SJCRH30 (cell line): ENCODE results near the gene NME4. TPM values are rescaled to one million over a fixed set of nuclear protein-coding genes. Genes with fewer than 3 reads are reported as not detected.

Experiments used
- DNase-seq, 2 experiments: peaks; one replicate each; pipeline ENCODE4 v3.0.0-alpha.2; 2015 to 2020
- H3K27ac ChIP-seq: fragments of 250-450 bp; sonication (Bioruptor Pico); 2 replicates; pipeline ENCODE4 v1.5.1; 2020; ENCODE audit warnings: mild to moderate bottlenecking, moderate library complexity
- H3K27me3 ChIP-seq: fragments of 250-450 bp; sonication (Bioruptor Pico); 2 replicates; pipeline ENCODE4 v1.5.1; 2020; ENCODE audit warnings: mild to moderate bottlenecking, moderate library complexity
- H3K36me3 ChIP-seq: fragments of 250-450 bp; sonication (Bioruptor Pico); 2 replicates; pipeline ENCODE4 v1.5.1; 2020; ENCODE audit warnings: mild to moderate bottlenecking, moderate library complexity
- H3K4me1 ChIP-seq: fragments of 250-450 bp; sonication (Bioruptor Pico); 2 replicates; pipeline ENCODE4 v1.5.1; 2020; ENCODE audit warnings: mild to moderate bottlenecking, moderate library complexity
- H3K4me3 ChIP-seq: fragments of 250-450 bp; sonication (Bioruptor Pico); 2 replicates; pipeline ENCODE4 v1.5.1; 2020; ENCODE audit warnings: mild to moderate bottlenecking, moderate library complexity
- H3K9me3 ChIP-seq: fragments of 250-450 bp; sonication (Bioruptor Pico); replicated peaks from 2 replicates; pipeline ENCODE4 v1.5.1; 2020; ENCODE audit warnings: mild to moderate bottlenecking, moderate library complexity
- total RNA-seq: library from RNA; depleted of rRNA; stranded (reverse); fragments of >200 nt; shearing (Covaris generic); gene quantifications from 2 replicates; pipeline ENCODE4 v1.2.3, GENCODE V29; 2014; rRNA removed

The NME4 gene
- total RNA-seq, 1 experiment from 2014 or later = 140 TPM

- no peaks in the 10 kb centered on the region for H3K27me3 ChIP-seq
- H3K27ac ChIP-seq = no peak overlapping the region
- peaks cover 3% of the 10 kb centered on the region for H3K36me3 ChIP-seq
- no peak overlapping the region for H3K4me3 ChIP-seq
- no peak for DNase-seq
- H3K4me1 ChIP-seq = peaks cover 40% of the 10 kb centered on the region
- H3K9me3 ChIP-seq = no peaks in the 10 kb centered on the region
These were observed 46.0 kb downstream of the NME4 start for GRCh38 chr16:442976-443375.

DNA sequence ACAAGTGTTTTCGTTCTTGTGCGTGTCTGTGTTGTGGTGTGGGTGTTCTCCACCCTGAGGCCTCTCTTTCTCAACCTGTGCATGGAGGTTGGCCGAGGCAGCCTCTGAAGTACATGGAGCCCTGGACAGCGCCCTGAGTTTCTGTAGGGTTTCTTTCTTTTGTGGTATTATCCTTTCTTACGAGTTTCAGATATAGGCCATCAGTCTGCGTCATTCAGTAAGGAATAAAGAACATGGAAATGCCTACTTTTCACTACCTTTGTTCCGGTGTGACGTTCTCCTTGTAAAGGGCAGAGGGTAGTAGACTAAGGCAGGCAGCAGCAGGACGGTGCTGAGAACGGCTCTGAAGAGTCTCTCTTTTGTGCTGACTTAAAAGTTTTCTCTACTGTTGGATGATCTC lies 47.0 kb downstream of the NME4 start:
- peaks cover 37% of the 10 kb centered on the region for H3K4me1 ChIP-seq
- DNase-seq = no peak
- no peak overlapping the region for H3K27ac ChIP-seq
- no peak overlapping the region for H3K4me3 ChIP-seq
- H3K9me3 ChIP-seq = no peaks in the 10 kb centered on the region
- peaks cover 3% of the 10 kb centered on the region; the same call in 1 of the 2 replicates for H3K36me3 ChIP-seq
- H3K27me3 ChIP-seq = no peaks in the 10 kb centered on the region

GRCh38 chr16:445566-445965 lies 48.6 kb downstream of the NME4 start:
- Histone ChIP-seq H3K27me3 (no peaks in the 10 kb centered on the region), H3K36me3 (peaks cover 3% of the 10 kb centered on the region; the same call in 1 of the 2 replicates), H3K27ac (no peak overlapping the region), H3K4me3 (no peak overlapping the region), H3K9me3 (no peaks in the 10 kb centered on the region), H3K4me1 (peaks cover 23% of the 10 kb centered on the region)
- DNase-seq = no peak

Other genes starting within 250 kb of the NME4 start
- not detected in 2 replicates for gene HBZ, start 244.6 kb upstream of the NME4 start, total RNA-seq
- gene HBM, start 231.2 kb upstream of the NME4 start, total RNA-seq = not detected in 2 replicates
- gene HBA2, start 224.3 kb upstream of the NME4 start, total RNA-seq = not detected in 2 replicates
- 0.33 TPM in 1 of 2 replicates, not detected in the other for gene HBA1, start 220.5 kb upstream of the NME4 start, total RNA-seq
- not detected in 2 replicates for gene HBQ1, start 216.7 kb upstream of the NME4 start, total RNA-seq
- 38.0 and 47.4 TPM in 2 replicates for gene LUC7L, start 167.8 kb upstream of the NME4 start, total RNA-seq
- gene FAM234A, start 162.4 kb upstream of the NME4 start, total RNA-seq = 28.3 and 28.9 TPM in 2 replicates
- not detected in 2 replicates for gene RGS11, start 121.3 kb upstream of the NME4 start, total RNA-seq
- gene ARHGDIG, start 116.6 kb upstream of the NME4 start, total RNA-seq = not detected in 2 replicates
- gene PDIA2, start 114.0 kb upstream of the NME4 start, total RNA-seq = 0.18 and 0.38 TPM in 2 replicates
- 20.9 and 21.1 TPM in 2 replicates for gene AXIN1, start 44.5 kb upstream of the NME4 start, total RNA-seq
- gene MRPL28, start 26.7 kb upstream of the NME4 start, total RNA-seq = 81.4 and 96.8 TPM in 2 replicates
- 25.6 and 27.5 TPM in 2 replicates for gene PGAP6, start 15.2 kb upstream of the NME4 start, total RNA-seq
- 4.8 and 5.7 TPM in 2 replicates for gene DECR2, start 4.7 kb downstream of the NME4 start, total RNA-seq
- gene RAB11FIP3, start 28.4 kb downstream of the NME4 start, total RNA-seq = 28.6 and 30.2 TPM in 2 replicates
- 48.8 and 54.0 TPM in 2 replicates for gene CAPN15, start 130.5 kb downstream of the NME4 start, total RNA-seq
- not detected in 2 replicates for gene PRR35, start 163.2 kb downstream of the NME4 start, total RNA-seq
- gene NHLRC4, start 169.8 kb downstream of the NME4 start, total RNA-seq = 0.08 TPM in 1 of 2 replicates, not detected in the other
- gene PIGQ, start 172.8 kb downstream of the NME4 start, total RNA-seq = 20.9 and 24.4 TPM in 2 replicates
- 13.2 and 14.4 TPM in 2 replicates for gene RAB40C, start 192.9 kb downstream of the NME4 start, total RNA-seq
- gene WFIKKN1, start 233.8 kb downstream of the NME4 start, total RNA-seq = 0.04 and 0.05 TPM in 2 replicates
- gene METTL26, start 239.1 kb downstream of the NME4 start, total RNA-seq = 60.9 and 72.6 TPM in 2 replicates
- gene MCRIP2, start 244.6 kb downstream of the NME4 start, total RNA-seq = 3.3 and 4.6 TPM in 2 replicates